ENCODE results near the gene TPH2. TPM values are rescaled to one million over a fixed set of nuclear protein-coding genes. Genes with fewer than 3 reads are reported as not detected.

Gene TPH2
- total RNA-seq, 1 experiment from 2014 or later = not detected

DNA sequence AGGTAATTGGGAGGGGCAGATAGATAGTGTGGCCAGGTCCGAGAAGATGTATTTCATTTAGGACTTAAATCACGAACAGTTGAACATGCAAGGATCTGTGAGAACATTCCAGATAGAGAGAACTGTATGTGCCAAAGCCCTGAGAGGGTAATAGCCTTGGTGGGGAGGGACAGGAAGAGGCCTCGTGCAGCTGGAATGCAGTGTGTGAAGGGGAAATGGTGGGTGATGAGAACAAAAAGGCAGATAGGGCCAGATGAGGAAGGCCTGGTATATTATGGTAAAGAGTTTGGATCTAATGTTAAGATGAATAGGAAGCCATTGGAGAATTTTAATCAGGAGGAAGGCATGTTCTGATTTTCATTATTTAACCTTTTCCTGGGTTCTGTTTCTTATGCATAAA, 136.3 kb downstream of the TPH2 start:
- in situ Hi-C loops (cut with HindIII; ENCODE audit: low pct_unique_long_range_greater_than_20kb, low sequenced_read_pairs) = no loop called here
- no peak for DNase-seq (ENCODE audit: low read depth)

DNA sequence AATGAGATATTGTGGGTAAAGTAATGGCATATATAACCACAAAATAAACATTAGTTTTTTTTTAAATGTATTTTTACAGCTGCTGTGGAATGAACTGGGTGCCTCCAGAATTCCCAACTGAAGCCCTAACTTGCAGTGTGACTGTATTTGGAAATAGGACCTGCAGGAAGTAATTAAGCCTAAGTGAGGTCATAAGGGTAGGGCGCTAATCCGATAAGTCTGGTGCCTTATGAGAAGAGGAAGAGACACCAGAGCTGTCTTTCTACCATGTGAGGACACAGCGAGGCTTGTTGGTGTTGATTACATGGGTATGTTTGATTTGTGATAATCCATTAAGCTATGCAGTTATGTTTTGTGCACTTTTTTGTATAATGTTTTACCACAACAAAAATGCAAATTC, 136.8 kb downstream of the TPH2 start:
- in situ Hi-C loops (cut with HindIII; ENCODE audit: low pct_unique_long_range_greater_than_20kb, low sequenced_read_pairs) = no loop called here
- no peak for DNase-seq (ENCODE audit: low read depth)

DNA sequence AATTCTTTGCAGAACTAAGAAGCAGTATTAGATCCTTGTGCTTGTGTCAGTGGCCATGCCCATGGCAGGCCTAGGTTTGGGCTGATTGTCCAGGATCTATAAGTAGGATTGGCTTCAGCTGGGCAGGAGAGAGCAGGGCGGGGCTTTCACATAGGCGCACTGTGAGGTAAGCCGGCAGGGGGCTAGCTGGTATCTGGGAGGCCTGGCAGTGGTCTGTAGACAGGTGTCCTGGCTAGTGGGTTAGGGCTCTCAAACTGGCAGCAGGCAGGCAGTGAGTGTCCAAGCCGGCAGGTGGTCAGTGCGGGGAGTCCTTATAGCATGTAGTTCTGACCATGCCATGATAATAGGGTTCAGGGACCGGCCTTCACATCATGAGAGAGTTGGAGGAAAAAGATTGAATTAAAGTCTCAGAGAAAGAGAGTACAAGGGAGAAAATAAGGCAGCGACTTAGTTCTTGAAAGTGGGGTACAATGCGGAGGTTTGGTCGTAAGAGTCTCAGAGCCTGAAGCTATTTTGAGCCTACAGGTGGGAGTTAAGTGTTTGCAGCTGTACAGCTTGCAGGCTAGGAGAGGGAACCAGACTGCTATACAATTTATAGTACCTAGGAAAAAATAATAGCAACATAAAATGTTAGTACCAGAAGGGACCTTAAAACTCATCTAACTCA, 137.4 kb downstream of the TPH2 start:
- no peak for DNase-seq (ENCODE audit: low read depth)
- in situ Hi-C loops (cut with HindIII; ENCODE audit: low pct_unique_long_range_greater_than_20kb, low sequenced_read_pairs) = no loop called here

DNA sequence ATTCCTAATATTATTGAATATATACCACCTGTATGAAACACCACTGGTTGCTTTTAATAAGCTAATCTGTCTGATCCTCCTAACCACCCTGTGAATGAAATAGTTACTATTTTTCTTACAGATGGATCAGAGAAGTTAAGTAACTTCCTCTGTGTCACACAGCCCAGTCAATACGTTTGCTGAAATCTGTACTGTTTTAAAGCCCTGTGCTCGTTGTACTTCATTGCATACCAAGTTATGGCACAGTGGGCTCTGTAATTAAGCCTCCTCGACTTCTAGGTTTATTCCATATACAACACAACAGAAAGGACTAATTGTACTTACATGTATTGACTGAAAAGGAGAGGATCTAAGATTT, 137.9 kb downstream of the TPH2 start:
- in situ Hi-C loops (cut with HindIII; ENCODE audit: low pct_unique_long_range_greater_than_20kb, low sequenced_read_pairs) = no loop called here
- no peak for DNase-seq (ENCODE audit: low read depth)

DNA sequence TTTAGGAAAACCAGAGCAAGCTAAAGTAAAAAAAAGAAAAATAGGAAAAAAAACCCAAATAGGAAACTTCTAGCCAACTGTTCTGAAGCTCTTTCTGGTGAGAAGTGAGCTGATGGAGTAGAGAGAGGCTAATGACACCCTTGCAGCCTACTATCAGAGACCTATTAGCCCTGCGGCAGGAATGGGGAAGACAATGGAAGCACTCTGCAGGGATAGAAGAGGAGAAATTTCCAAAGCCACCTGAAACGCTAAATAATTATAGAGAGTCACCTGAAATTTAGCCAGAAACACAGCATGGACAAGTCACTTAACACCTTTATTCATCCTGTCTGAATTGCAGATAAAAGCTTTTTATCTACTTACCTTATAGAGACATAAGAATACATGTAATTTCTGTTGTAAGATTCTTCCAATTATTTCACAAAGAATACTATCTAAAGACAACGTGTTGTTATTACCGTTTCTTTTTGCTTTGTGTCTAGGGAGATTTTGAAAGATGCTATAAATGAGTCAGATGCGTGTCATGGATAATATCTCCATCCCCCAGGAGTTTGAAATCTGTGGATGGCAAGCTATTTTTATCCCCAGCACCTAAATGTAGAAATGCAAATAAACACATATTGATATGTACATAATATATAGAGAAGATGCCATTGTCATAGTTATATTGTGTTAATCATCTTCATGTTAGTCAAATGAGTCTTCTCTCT, 138.6 kb downstream of the TPH2 start:
- DNase-seq (ENCODE audit: low read depth) = no peak
- in situ Hi-C loops (cut with HindIII; ENCODE audit: low pct_unique_long_range_greater_than_20kb, low sequenced_read_pairs) = no loop called here

DNA sequence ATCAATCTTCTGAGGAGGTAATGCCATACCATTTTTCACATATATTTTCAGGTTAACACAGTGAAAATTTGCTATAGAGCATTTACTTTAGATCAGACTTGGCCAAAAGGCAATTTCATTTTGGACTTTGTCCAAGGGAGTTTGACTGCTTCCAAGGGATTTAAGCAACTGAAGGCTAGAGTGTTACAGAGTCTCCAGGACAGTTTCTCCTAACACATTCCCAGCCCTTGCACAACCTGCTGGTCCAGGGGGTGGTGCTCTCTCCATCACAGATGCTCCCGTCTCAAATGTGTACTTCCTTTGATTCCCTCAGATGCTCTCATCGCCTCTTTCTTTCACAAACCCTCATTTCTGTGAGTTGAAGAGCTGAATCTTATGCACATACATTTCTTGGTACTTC, 143.1 kb downstream of the TPH2 start:
- in situ Hi-C loops (cut with HindIII; ENCODE audit: low pct_unique_long_range_greater_than_20kb, low sequenced_read_pairs) = no loop called here

More for the DNA sequence above, 143.1 kb downstream of the TPH2 start:
- DNase-seq (ENCODE audit: low read depth) = no peak

Other genes with a start within 250 kb of the TPH2 start
- 55.0 and 101 TPM in 2 replicates for gene RAB21, start 184.0 kb upstream of the TPH2 start, total RNA-seq (2014; rRNA removed; shearing (Covaris generic); ENCODE audit: low replicate concordance)
- 12.5 and 14.1 TPM in 2 replicates for gene TBC1D15, start 99.1 kb upstream of the TPH2 start, total RNA-seq (2014; rRNA removed; shearing (Covaris generic); ENCODE audit: low replicate concordance)